GM18870 (cell line): ENCODE data around the gene UQCC2.

Source experiments
- ATAC-seq: cut with Tn5 transposase; IDR thresholded peaks from one replicate; pipeline ENCODE4 v1.9.1; 2021; ENCODE audit warnings: moderate library complexity; ENCODE audit not compliant: unreplicated experiment

The UQCC2 gene

DNA sequence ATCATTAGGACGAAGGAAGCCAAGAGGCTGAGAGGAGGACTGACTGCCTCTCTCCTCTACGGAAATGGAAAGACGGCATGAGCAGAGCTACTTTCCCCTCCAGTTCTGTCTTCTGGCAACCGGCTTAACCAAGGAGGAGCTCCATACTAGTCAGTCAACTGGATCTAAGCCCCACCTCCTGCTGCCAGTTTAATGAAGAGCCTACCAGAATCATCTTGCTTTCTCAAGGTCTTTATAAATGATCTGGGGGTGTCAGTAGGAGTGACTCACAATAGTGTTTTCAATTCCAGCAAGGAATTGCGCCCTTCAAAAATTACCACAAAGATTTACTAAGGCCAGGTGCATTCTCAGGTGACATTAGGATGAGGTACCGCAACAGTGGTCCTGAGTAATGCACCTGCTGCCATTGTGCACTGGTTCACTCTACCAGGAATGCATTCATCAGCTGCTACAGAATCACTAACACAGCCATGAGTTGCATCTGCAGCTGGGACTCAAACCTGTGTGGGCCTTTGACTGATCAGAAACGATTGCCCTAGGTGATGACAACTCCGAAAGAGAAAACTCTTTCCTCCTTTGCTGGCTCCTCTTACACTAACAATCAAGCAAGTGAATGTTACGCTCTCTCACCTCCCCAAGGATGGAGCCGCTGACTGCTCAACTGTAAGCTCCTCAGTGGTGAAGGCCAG lies 2.8 kb downstream of the UQCC2 start:
- no peak for ATAC-seq

DNA sequence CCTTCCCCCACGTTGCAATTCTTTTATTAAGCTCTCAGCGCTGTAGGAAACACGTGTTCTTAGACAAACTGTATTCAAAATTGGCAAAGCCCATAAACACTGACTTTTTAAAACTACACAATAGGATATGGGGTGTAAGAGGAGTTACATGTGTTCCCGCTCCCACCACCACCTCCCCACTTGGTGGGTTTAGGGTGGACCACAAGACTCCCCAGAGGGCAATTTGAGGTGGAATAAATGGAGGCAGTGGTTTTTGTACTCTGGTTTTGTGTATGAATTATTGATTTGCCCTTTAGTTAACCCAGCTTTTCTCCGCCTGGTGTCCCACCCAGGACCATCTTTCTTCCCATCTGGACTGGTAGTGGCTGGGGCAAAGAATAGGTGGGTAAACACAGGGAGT lies 3.7 kb downstream of the UQCC2 start:
- no peak for ATAC-seq

DNA sequence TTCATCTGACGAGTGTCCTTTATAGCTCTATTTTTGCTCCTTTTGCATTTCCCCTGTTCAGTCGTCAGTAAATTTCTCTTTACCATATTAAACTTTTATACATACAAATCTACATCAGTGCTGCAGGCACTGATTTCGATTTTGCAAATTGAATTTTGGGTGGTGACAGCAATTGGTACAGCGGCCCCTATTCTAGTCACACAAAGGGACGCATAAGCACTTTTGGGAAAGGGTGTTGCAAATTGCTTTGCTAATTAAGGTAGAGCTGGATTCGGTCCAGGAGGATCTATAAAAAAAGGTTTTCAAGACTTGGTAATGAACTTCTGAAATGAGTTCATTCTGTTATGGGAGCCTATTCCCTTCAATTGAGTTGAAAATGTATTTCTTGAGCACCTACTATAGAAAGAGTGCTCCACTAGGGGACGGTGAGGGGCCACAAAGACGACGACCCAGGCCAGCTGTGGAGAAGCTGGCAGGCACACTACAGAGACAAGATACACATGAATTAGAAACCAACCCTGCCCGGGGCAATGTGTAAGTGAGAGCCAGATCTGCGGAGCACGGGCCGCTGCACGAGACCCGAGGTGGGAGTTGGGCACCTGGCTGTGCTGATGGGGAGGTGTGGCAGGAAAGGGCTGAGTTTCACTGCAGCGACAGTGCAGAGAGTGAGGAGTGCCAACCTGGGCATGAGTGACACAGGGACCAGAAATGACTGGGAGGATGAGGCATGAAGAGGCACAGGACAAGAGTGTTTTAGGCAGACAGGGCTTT lies 5.4 kb downstream of the UQCC2 start:
- ATAC-seq = no peak

DNA sequence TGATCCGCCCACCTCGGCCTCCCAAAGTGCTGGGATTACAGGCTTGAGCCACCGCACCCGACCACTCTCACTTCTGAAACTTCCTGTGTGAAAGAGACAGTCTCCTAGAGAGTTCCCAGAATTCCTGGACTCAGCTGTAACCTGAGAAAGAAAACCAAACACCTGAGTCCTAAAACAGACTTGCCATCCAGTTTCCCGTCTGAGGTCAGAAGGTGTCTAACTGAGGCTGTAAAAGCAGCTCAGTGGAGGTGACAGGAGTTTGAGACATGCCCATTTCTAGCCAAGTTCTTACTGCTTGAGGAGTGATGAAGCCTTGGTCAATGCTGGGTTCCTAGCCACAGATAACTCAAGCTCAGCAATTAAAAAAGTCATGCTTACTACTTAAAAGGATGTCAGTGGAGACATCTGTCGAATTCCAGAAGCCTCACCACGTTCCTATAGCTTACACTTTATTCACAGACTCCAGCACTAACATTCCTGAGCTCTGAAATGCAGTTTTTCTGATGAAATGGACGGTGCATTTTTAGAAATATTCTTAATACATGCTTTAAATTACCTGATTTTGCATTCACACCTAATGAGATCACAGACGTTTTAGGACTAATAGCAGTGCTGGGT lies 6.1 kb downstream of the UQCC2 start:
- no peak for ATAC-seq

DNA sequence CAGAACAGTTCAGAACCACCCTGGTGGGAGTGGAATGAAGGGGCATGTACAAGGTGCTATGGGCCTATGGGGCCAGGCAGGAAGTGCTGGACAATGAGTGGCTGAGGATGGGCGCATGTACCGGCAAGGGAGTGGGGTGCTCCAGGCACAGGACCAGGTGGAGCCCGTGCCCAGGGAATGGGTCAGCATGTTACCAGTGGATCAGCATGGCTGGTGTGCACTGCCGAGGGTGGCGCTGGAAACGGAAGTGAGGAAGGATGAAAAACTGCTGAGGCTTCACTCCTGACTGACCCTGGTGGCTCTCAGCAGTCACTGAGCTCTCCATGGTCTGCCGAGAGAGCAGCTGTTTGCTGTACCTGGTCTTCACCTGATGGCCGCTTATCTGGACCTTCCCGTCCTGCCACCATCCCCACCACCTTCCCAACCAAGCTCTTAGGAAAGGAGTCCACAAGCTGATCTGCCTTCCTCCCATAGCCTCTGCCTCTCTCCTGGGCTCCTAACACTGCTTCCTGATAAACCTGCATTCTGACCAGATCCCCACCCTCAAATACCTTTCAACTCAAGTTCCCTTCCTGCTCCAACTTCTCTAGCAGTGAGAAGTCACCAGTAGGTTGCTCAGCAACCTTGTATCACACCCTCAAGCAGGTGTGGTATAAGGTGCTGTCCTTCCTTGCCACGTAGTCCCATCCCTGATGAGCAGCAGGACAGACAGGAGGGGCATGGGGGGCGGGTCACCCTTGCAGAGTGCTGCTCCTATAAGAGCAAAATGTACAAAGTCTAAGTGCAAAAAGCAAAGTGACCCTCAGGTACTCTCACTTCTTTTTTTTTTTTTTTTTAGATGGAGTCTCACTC lies 7.1 kb downstream of the UQCC2 start:
- ATAC-seq = no peak

DNA sequence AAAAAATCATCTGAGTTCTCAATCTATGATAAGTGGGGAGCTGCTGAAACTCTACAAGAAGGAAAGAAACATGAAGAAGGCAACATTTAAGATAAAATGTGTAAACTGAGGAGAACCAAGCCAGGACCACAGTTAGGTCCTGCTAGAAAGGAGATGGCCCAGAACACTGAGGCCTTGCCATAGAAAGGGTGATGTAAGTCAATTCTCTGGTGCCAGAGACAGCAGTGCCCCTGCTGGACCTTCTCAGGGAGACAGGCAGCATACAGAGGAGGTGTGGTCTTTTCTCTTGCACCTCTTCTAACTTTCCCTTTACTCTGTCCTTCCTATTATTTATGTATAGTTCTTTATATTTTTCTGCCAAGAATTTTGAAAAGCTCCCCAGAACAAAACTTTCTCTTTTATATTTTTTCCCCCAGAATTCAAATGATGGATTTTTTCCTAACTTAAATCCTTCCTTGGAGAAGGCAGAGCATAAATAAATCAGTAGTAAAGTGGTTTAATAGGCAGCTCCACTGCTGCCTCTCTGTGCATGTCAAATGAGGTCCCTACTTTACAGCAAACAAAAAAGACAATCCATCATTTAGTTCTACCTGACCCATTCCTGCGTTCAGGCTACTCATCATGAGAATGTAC lies 9.0 kb downstream of the UQCC2 start:
- ATAC-seq = no peak

DNA sequence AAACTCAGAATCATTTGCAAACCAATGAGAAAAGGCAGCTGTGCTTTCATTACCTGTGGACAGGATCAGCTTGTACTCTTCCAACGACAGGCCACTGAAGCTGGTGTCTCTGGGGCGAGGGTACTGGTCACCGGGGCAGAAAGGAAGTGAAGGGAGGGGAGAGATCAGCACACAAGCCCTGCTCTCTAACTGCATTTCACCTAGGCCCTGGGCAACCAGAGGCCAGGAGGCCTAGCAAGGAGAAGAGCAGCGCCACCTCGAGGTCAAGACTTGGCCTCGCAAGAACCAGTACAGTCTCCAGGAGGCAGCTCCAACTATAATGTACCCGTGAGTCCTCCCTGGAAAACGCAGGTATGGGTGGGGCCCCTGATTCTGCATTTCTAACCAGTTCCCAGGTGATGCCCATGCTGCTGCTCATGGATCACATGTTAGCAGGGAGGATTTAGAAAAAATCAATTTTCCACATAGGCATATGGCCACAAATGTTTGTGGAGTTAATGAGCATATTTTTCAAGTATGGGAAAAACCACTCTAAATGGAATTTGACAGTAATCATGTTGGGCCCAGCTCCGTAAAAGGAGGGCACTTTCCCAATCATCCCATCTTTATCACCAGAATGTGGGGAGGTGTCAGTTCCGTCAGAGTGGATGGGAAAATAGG lies 11.0 kb downstream of the UQCC2 start:
- no peak for ATAC-seq

DNA sequence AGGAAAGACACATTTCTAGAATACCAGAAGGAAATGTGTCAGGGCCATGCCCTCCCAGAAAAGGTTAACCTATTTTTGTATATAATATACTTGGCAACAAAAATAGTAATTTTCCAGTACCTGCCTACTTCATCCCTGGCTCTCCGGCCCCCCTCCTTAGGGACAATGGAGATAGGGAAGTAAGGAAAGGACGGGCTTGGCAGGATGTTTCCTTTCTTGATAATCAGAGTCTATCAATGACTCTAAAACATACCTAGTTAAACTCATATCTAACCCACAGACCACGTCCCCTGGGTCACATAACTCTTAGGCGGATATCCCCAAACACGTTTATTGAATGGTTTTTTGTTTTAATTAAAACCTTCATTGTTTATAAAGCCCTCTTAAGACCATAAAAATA lies 11.8 kb downstream of the UQCC2 start:
- ATAC-seq = no peak

DNA sequence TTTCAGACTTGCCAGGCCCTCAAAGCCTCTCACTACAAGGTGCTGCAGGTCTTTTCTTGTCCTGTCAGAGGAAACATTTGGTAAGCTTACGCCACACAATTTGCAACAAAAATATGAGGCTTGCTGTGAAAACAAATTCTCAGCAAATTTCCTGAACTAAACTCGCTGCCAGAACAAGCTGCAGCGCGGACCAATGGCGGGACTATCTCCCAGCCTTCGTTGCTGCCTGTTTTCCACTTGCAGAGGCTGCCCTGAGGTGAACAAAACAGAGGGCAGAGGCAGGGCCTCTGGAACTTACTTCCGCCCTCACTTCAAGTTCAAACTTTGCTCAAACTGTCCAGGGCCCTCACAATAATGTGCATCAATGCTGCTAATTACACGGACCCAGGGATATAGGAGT lies 12.4 kb downstream of the UQCC2 start:
- ATAC-seq = no peak

DNA sequence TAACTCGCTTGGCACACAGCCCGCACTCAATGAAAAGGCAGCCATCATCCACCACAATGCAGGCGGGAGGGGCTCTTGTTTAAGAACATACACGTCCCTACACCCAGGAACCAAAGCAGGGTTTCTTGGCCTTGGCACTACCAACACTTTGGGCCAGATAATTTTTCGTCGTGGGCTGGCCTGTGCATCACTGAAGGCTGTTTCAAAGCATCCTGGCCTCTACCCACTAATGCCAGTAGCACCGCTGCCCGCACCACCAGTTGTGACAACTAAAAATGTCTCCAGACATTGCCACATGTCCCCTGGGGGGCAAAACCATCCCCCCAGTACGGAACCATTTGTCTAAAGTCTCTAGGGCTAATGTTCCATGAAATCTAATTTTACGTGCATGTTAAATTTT lies 13.0 kb downstream of the UQCC2 start:
- ATAC-seq = no peak

DNA sequence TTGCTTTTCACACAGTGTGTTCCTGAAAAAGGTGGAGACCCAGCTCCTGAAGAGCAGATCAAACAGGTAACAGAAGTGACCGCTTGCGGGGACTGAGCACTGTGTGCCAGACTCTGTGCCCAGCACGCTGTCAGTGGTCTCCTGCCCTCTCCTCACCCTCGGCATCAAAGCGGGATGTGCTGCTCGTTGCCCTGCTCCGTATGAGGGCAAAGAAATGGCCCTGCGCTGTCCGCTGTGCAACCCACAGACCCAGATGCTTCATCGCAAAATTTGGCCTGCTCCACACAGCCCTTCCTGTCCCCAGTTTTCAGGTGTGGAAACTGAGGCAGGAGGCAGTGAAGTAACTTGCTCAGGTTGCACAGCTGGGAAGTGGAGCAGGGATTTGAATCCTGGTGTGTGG lies 13.7 kb downstream of the UQCC2 start:
- no peak for ATAC-seq

DNA sequence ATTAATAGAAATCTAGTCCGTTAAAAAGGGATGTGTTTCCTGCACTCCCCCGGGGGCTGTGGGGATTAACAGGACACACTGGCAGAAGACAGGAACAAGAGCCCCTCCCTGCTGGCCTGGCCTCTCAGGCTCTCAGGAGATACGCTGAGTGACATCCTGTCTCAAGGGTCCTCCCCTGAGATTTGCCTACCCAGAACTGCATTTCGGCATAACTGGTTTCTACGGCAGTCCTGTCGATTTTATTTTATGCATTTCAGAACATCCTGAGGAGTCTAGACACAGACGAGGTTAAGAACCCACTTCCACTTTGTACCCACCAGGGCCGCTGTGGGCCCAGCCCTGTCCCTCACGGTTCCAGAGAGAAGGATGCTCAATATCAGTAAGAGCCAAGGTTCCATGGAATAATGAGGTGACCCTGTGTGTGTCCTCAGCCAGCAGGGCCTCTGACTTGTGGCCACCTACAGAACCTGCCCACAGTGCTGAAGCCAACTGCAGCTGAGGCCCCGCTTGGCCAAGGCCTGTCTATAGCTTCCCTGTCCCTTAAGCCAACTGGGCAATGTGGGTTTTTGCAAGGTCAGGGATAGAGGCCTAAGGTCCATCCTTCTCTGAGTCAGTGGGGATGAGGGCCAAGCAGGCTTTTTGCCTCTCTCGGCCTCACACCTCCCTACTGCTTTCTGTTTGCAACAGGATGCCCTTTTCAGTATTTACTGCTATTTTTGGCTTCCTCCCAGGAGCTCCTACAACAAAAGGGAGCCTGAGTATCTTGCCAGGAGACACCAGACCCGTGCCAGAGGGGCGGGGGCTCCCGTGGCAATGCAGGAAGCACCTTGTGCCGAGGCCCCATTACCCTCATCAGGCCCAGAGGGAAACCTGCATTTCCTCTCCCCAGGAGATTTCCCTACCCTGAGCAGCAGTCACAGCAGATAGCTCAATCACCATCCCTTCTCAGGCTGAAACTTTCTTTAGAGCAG lies 14.7 kb downstream of the UQCC2 start:
- no peak for ATAC-seq

DNA sequence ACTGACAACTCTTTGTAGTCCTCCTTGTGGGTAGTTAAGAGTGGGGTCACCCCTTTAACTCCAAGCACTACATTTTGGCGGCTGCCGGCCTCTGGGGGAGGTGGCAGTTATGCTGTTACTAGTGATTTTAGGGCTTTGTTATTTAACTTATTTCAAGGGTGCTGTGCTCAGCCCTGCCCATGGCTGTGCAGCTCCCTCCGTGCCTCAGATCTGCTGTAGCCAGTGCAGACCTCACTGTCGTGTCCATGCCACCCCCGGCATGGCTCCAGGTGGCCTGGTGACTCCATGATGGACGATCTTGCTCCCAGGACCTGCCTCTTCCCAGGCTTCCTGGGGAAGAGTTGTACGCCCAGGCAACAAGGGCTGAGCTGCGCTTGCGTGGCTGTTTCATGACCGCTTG lies 15.4 kb downstream of the UQCC2 start:
- ATAC-seq = no peak

DNA sequence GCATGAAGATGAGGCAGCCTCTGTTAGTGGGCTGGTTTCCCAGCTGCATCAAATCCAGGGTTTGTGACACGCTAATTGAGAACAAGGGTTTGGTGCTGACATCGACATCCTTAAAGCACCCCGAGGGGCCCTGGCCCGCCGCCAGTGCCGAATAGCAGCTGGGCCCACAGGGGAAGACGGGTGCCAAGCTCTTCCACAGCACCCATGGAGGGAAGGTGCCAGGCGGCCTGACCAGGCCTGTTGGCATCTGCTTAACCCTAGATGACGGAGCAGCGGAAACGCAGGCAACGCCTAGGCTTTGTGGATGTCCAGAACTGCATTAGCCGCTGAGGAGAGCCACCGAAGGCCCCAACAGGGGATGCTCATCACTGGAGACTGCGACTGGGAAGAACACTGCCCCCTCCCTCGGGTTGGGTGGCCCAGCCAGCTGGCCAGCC lies 16.0 kb downstream of the UQCC2 start:
- ATAC-seq = no peak

DNA sequence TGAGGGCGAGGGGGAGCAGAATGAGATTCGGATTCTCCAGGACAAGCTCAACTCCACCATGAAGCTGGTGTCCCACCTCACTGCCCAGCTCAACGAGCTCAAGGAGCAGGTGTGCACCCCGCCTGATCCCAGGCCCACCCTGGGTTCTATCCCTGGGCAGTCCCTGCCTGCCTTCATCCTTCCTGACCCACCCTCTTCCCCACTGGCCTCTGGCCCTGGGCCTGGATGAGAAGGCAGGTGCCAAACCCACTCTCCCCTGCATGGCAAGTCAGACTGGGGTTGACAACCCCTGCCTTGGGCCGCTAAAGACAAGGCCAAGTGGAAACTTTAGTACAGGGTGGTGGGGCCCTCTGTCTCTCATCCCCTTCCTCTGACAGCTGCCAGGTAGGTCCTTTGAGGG lies 16.5 kb downstream of the UQCC2 start:
- no peak for ATAC-seq

DNA sequence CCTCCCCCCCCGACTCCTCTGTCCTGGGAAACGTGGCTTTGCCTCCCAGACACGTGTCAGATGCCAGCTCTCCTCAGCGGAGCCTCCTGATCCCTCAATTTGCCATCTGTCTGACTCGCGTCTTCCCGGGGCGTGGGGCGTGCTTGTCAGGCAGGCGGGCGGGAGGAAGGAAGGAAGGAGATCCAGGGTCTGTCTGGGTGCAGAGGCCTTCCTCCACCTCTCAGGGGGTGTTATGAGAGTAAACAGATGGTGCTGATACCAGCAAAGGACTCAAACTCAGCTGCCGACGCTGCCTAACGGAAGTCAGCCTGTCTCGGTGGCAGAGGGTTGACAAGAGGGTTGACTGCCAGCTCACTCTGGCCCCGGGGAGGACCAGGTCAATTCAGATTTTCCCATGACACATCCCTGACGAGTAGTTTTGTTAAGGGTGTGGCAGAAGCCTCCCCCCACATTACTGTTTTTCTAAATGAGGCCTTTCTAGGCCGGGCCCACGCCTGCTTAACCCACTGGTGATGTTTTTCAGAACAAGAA lies 17.0 kb downstream of the UQCC2 start:
- no peak for ATAC-seq

DNA sequence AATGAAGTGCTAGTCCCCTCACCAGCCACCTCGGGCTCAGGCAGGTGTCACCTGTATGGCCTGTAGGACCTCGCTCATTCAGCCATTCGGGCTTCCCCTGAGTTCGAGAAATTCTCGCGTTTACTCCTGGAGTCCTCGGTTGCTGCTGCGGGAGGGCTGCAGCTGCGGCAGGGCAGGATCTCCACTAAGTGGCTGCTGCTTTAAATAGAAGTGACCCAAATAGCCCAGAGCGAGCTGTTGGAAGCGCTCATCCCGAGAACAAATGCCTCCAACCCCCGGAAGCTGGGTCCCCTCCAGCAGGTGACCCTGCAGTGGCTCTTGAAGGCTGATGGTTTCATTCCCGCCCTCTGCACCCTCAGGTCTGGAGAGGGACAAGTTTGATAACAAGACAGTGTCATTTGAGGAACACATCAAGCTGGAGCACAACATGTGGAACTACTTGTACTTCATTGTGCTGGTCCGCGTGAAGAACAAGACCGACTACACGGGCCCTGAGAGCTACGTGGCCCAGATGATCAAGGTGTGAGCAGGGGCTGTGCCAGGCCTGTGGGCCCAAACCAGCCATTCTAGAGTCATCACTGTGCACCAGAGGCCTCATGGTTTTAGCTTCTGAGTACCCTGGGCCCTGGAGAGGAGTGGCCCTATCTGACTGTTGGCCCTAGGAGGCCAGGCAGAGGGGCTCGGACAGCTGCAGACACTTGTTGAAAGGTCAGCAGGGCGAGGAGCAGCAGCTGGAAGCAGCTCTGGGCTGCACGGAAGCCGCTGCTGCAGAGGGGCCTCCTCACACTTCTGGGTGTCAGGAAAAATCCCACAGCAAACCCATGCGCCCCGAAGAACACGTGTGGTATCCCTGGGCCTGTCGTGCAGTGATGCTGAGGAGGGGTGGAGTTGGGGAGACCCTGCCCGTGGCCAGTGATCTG lies 18.1 kb downstream of the UQCC2 start:
- ATAC-seq = no peak

DNA sequence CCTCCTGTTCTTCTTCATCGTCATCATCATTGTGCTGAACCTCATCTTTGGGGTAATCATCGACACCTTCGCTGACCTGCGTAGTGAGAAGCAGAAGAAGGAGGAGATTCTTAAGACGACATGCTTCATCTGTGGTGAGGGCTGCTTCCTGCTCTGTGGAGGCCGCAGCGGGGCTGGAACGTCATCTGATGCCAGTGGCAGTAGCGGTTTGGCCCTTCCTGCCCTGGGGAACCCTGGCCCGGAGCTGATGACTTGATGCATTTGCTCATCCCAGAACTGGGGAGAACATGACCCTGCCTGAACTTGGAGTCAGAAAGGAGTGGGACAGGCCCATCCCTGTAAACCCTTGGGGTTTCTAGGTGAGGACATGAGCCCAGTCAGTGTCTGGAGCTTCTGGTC lies 18.7 kb downstream of the UQCC2 start:
- ATAC-seq = no peak
